Stimulated activated memory B cell treated with anti-CD40 and anti-IgM and Interleukin-4, amounts not matched to agents 10 μg/mL and 1 μg/mL and 100 μg/mL, for 72 hours (primary cell): ENCODE results near the gene HECTD3.

Source experiments
- ATAC-seq: fragments of 150-1000 bp; cut with Tn5 transposase; 2 replicates; pipeline ENCODE4 v1.10.0; 2021
- H3K27ac Mint-ChIP-seq: one replicate; pipeline ENCODE4 v1.8.0; 2022; ENCODE audit warnings: mild to moderate bottlenecking, mixed read lengths
- H3K27me3 Mint-ChIP-seq: one replicate; pipeline ENCODE4 v1.8.0; 2022; ENCODE audit warnings: mixed read lengths
- H3K36me3 Mint-ChIP-seq: one replicate; pipeline ENCODE4 v1.8.0; 2022; ENCODE audit warnings: mixed read lengths
- H3K4me1 Mint-ChIP-seq: one replicate; pipeline ENCODE4 v1.8.0; 2022; ENCODE audit warnings: mixed read lengths
- H3K4me3 Mint-ChIP-seq: one replicate; pipeline ENCODE4 v1.8.0; 2022; ENCODE audit warnings: mild to moderate bottlenecking, moderate library complexity, mixed read lengths
- H3K9me3 Mint-ChIP-seq: one replicate; pipeline ENCODE4 v1.8.0; 2022; ENCODE audit warnings: mixed read lengths

The HECTD3 gene

GRCh38 chr1:45023663-45024062, 12.5 kb upstream of the HECTD3 start:
- H3K9me3 Mint-ChIP-seq, result no peaks in the 10 kb centered on the region
- no peak overlapping the region for H3K27ac Mint-ChIP-seq
- H3K4me1 Mint-ChIP-seq, result no peaks in the 10 kb centered on the region
- no peaks in the 10 kb centered on the region for H3K36me3 Mint-ChIP-seq
- H3K27me3 Mint-ChIP-seq, result no peaks in the 10 kb centered on the region
- no peak overlapping the region for H3K4me3 Mint-ChIP-seq
- ATAC-seq, result no peak

GRCh38 chr1:45018599-45019230, 7.6 kb upstream of the HECTD3 start:
- H3K4me1 Mint-ChIP-seq, result peaks cover 12% of the 10 kb centered on the region
- H3K9me3 Mint-ChIP-seq, result no peaks in the 10 kb centered on the region
- ATAC-seq, result peak; percentile 89
- H3K27me3 Mint-ChIP-seq, result no peaks in the 10 kb centered on the region
- no peak overlapping the region for H3K4me3 Mint-ChIP-seq
- H3K27ac Mint-ChIP-seq, result no peak overlapping the region
- H3K36me3 Mint-ChIP-seq, result peaks cover 17% of the 10 kb centered on the region

GRCh38 chr1:45016767-45017166, 5.6 kb upstream of the HECTD3 start:
- Mint-ChIP-seq H3K4me1 (peaks cover 29% of the 10 kb centered on the region), H3K4me3 (no peak overlapping the region), H3K36me3 (peaks cover 17% of the 10 kb centered on the region), H3K27me3 (no peaks in the 10 kb centered on the region), H3K9me3 (no peaks in the 10 kb centered on the region), H3K27ac (no peak overlapping the region)
- ATAC-seq, result no peak

- Mint-ChIP-seq H3K27ac (no peak overlapping the region), H3K9me3 (no peaks in the 10 kb centered on the region), H3K27me3 (no peaks in the 10 kb centered on the region), H3K4me3 (no peak overlapping the region), H3K4me1 (peaks cover 35% of the 10 kb centered on the region), H3K36me3 (peaks cover 17% of the 10 kb centered on the region)
- no peak for ATAC-seq
Measured at GRCh38 chr1:45016090-45016697, 5.1 kb upstream of the HECTD3 start.

- H3K27me3 Mint-ChIP-seq, result no peaks in the 10 kb centered on the region
- no peak for ATAC-seq
- H3K36me3 Mint-ChIP-seq, result peaks cover 17% of the 10 kb centered on the region
- H3K9me3 Mint-ChIP-seq, result no peaks in the 10 kb centered on the region
- peaks cover 37% of the 10 kb centered on the region for H3K4me1 Mint-ChIP-seq
- H3K27ac Mint-ChIP-seq, result no peak overlapping the region
- no peak overlapping the region for H3K4me3 Mint-ChIP-seq
Measured at GRCh38 chr1:45015683-45016082, 4.6 kb upstream of the HECTD3 start.

GRCh38 chr1:45014321-45015028, 3.4 kb upstream of the HECTD3 start:
- peak; percentile 39 for ATAC-seq
- no peaks in the 10 kb centered on the region for H3K9me3 Mint-ChIP-seq
- peaks cover 48% of the 10 kb centered on the region for H3K4me1 Mint-ChIP-seq
- peaks cover 17% of the 10 kb centered on the region for H3K36me3 Mint-ChIP-seq
- H3K4me3 Mint-ChIP-seq, result peak overlapping the region; percentile 21
- H3K27ac Mint-ChIP-seq, result peak overlapping the region; percentile 59
- no peaks in the 10 kb centered on the region for H3K27me3 Mint-ChIP-seq

- H3K27ac Mint-ChIP-seq, result peak overlapping the region; percentile 92
- no peak for ATAC-seq
- peaks cover 55% of the 10 kb centered on the region for H3K4me1 Mint-ChIP-seq
Measured at GRCh38 chr1:45013551-45014209, 2.6 kb upstream of the HECTD3 start.

GRCh38 chr1:45012639-45013278, 1.6 kb upstream of the HECTD3 start:
- H3K27me3 Mint-ChIP-seq, result no peaks in the 10 kb centered on the region
- H3K36me3 Mint-ChIP-seq, result peaks cover 30% of the 10 kb centered on the region
- no peaks in the 10 kb centered on the region for H3K9me3 Mint-ChIP-seq
- H3K4me1 Mint-ChIP-seq, result peaks cover 55% of the 10 kb centered on the region
- H3K27ac Mint-ChIP-seq, result peak overlapping the region; percentile 92
- no peak for ATAC-seq
- peak overlapping the region; percentile 82 for H3K4me3 Mint-ChIP-seq

More at GRCh38 chr1:45013551-45014209, 2.6 kb upstream of the HECTD3 start:
- no peaks in the 10 kb centered on the region for H3K27me3 Mint-ChIP-seq
- peaks cover 25% of the 10 kb centered on the region for H3K36me3 Mint-ChIP-seq
- no peaks in the 10 kb centered on the region for H3K9me3 Mint-ChIP-seq
- H3K4me3 Mint-ChIP-seq, result no peak overlapping the region

GRCh38 chr1:45011837-45012638, 914 bp upstream of the HECTD3 start, which contains the start of gene UROD:
Gene UROD, plus strand, starts transcription at chr1:45012254. Its CDS starts 12 bp downstream, at chr1:45012266.
- H3K9me3 Mint-ChIP-seq, result no peaks in the 10 kb centered on the region
- peak; percentile 93 for ATAC-seq
- peak within 1 kb of the TSS; percentile 82 for H3K4me3 Mint-ChIP-seq
- H3K27me3 Mint-ChIP-seq, result no peaks in the 10 kb centered on the region
- H3K36me3 Mint-ChIP-seq, result peaks cover 34% of the 10 kb centered on the region
- H3K27ac Mint-ChIP-seq, result peak within 1 kb of the TSS; percentile 92
- H3K4me1 Mint-ChIP-seq, result peaks cover 55% of the 10 kb centered on the region

- H3K4me1 Mint-ChIP-seq, result peaks cover 55% of the 10 kb centered on the region
- peak overlapping the region; percentile 82 for H3K4me3 Mint-ChIP-seq
- ATAC-seq, result no peak
- peak overlapping the region; percentile 92 for H3K27ac Mint-ChIP-seq
- H3K9me3 Mint-ChIP-seq, result no peaks in the 10 kb centered on the region
- no peaks in the 10 kb centered on the region for H3K27me3 Mint-ChIP-seq
- H3K36me3 Mint-ChIP-seq, result peaks cover 37% of the 10 kb centered on the region
Measured at GRCh38 chr1:45009956-45010854, 919 bp downstream of the HECTD3 start.

GRCh38 chr1:45009296-45009865, 1.7 kb downstream of the HECTD3 start:
- Mint-ChIP-seq H3K27ac (no peak overlapping the region), H3K4me3 (peak overlapping the region; percentile 82)
- no peak for ATAC-seq

GRCh38 chr1:45008516-45008915, 2.6 kb downstream of the HECTD3 start:
- H3K4me3 Mint-ChIP-seq, result no peak overlapping the region
- ATAC-seq, result no peak
- no peaks in the 10 kb centered on the region for H3K27me3 Mint-ChIP-seq
- no peaks in the 10 kb centered on the region for H3K9me3 Mint-ChIP-seq
- peaks cover 43% of the 10 kb centered on the region for H3K36me3 Mint-ChIP-seq
- H3K4me1 Mint-ChIP-seq, result peaks cover 41% of the 10 kb centered on the region
- no peak overlapping the region for H3K27ac Mint-ChIP-seq

More at GRCh38 chr1:45009296-45009865, 1.7 kb downstream of the HECTD3 start:
- H3K27me3 Mint-ChIP-seq, result no peaks in the 10 kb centered on the region
- H3K4me1 Mint-ChIP-seq, result peaks cover 49% of the 10 kb centered on the region
- H3K9me3 Mint-ChIP-seq, result no peaks in the 10 kb centered on the region
- H3K36me3 Mint-ChIP-seq, result peaks cover 37% of the 10 kb centered on the region

GRCh38 chr1:45008076-45008475, 3.0 kb downstream of the HECTD3 start:
- H3K27ac Mint-ChIP-seq, result no peak overlapping the region
- no peak for ATAC-seq
- peaks cover 46% of the 10 kb centered on the region for H3K36me3 Mint-ChIP-seq
- no peaks in the 10 kb centered on the region for H3K27me3 Mint-ChIP-seq
- H3K9me3 Mint-ChIP-seq, result no peaks in the 10 kb centered on the region
- H3K4me3 Mint-ChIP-seq, result no peak overlapping the region
- peaks cover 36% of the 10 kb centered on the region for H3K4me1 Mint-ChIP-seq
